OCI-LY1 (cell line): ENCODE results near the gene TREH.

ENCODE experiments used
- H2AFZ ChIP-seq: fragments of 200-600 bp; sonication (generic), shearing (Covaris generic); 2 replicates; pipeline ENCODE4 v1.6.0; 2014; ENCODE audit warnings: antibody characterized with exemption, mild to moderate bottlenecking, low read length
- H3F3A ChIP-seq: fragments of 200-600 bp; sonication (generic), shearing (Covaris generic); 2 replicates; pipeline ENCODE4 v1.6.0; 2014; ENCODE audit warnings: mild to moderate bottlenecking, antibody characterized with exemption, low read length, moderate library complexity; ENCODE audit not compliant: insufficient read depth
- H3K27ac ChIP-seq: fragments of 200-600 bp; sonication (generic); 2 replicates; pipeline ENCODE4 v1.5.1; 2014; ENCODE audit warnings: low read length, mixed run types, mild to moderate bottlenecking, low read depth; ENCODE audit not compliant: poor library complexity, severe bottlenecking
- H3K27me3 ChIP-seq: fragments of 200-600 bp; sonication (generic); 2 replicates; pipeline ENCODE4 v1.6.0; 2014; ENCODE audit warnings: antibody characterized with exemption, mild to moderate bottlenecking, low read length, moderate library complexity; ENCODE audit not compliant: insufficient read depth
- H3K36me3 ChIP-seq: fragments of 200-600 bp; sonication (generic); 2 replicates; pipeline ENCODE4 v1.6.1; 2014; ENCODE audit warnings: mild to moderate bottlenecking, antibody characterized with exemption, low read length, moderate library complexity, mixed read lengths; ENCODE audit not compliant: insufficient read depth
- H3K4me1 ChIP-seq: fragments of 200-600 bp; sonication (generic); 2 replicates; pipeline ENCODE4 v1.5.1; 2014; ENCODE audit warnings: mild to moderate bottlenecking, low read length, moderate library complexity; ENCODE audit not compliant: insufficient read depth, severe bottlenecking
- H3K4me2 ChIP-seq: fragments of 200-600 bp; sonication (generic), shearing (Covaris generic); 2 replicates; pipeline ENCODE4 v1.6.1; 2014; ENCODE audit warnings: low read length
- H3K4me3 ChIP-seq: fragments of 200-600 bp; sonication (generic); 2 replicates; pipeline ENCODE4 v1.5.1; 2014; ENCODE audit warnings: low read length, low read depth, mild to moderate bottlenecking, mixed read lengths; ENCODE audit not compliant: poor library complexity, severe bottlenecking
- H3K79me2 ChIP-seq: fragments of 200-600 bp; shearing (Covaris generic); 2 replicates; pipeline ENCODE4 v1.6.1; 2016; ENCODE audit warnings: mixed run types, low read length, mixed read lengths; ENCODE audit not compliant: insufficient read depth
- H3K9ac ChIP-seq: fragments of 200-600 bp; sonication (generic), shearing (Covaris generic); 2 replicates; pipeline ENCODE4 v1.6.1; 2014; ENCODE audit warnings: mild to moderate bottlenecking, low read length, mixed read lengths
- H3K9me2 ChIP-seq: fragments of 200-600 bp; sonication (generic), shearing (Covaris generic); 2 replicates; pipeline ENCODE4 v1.6.1; 2014; ENCODE audit warnings: low read depth, mild to moderate bottlenecking, low read length, mixed read lengths
- H3K9me3 ChIP-seq: fragments of 200-600 bp; shearing (Covaris generic); 2 replicates; pipeline ENCODE4 v1.6.1; 2014; ENCODE audit warnings: low read length, mixed read lengths
- H4K20me1 ChIP-seq: fragments of 200-600 bp; sonication (generic), shearing (Covaris generic); 2 replicates; pipeline ENCODE4 v1.6.0; 2016; ENCODE audit warnings: mild to moderate bottlenecking, low read length; ENCODE audit not compliant: insufficient read depth
- CTCF ChIP-seq: fragments of 200-600 bp; sonication (generic), shearing (Covaris generic); IDR thresholded peaks from 2 replicates; pipeline ENCODE4 v1.5.1; 2017; ENCODE audit warnings: mild to moderate bottlenecking, antibody characterized with exemption, low read length, moderate library complexity, mixed read lengths
- EZH2 ChIP-seq: fragments of 200-600 bp; sonication (generic), shearing (Covaris generic); IDR thresholded peaks from 2 replicates; pipeline ENCODE4 v1.8.0; 2017; ENCODE audit warnings: borderline replicate concordance, mixed run types, mild to moderate bottlenecking, antibody characterized with exemption, low read length, moderate library complexity, mixed read lengths

The TREH gene

GRCh38 chr11:118657709-118658428, 21.6 kb downstream of the TREH start:
- TF ChIP-seq CTCF (no peak), EZH2 (no peak)
- no peak overlapping the region for H3K4me2 ChIP-seq
- no peaks in the 10 kb centered on the region for H3K79me2 ChIP-seq
- no peaks in the 10 kb centered on the region for H3K9me3 ChIP-seq
- no peaks in the 10 kb centered on the region for H4K20me1 ChIP-seq
- no peak overlapping the region for H3K9ac ChIP-seq
- no peak overlapping the region for H3K4me3 ChIP-seq
- H3K4me1 ChIP-seq: no peaks in the 10 kb centered on the region
- no peaks in the 10 kb centered on the region for H3K27me3 ChIP-seq
- H3K9me2 ChIP-seq: no peaks in the 10 kb centered on the region
- no peak overlapping the region for H2AFZ ChIP-seq
- H3K27ac ChIP-seq: no peak overlapping the region
- H3K36me3 ChIP-seq: no peaks in the 10 kb centered on the region
- H3F3A ChIP-seq: no peaks in the 10 kb centered on the region

GRCh38 chr11:118657238-118657637, 22.2 kb downstream of the TREH start:
- Histone ChIP-seq H3K27me3 (no peaks in the 10 kb centered on the region), H4K20me1 (no peaks in the 10 kb centered on the region), H3K9me3 (no peaks in the 10 kb centered on the region), H3K4me2 (no peak overlapping the region), H3K79me2 (no peaks in the 10 kb centered on the region), H3K9ac (no peak overlapping the region), H3K9me2 (no peaks in the 10 kb centered on the region), H3K4me3 (no peak overlapping the region), H3K27ac (no peak overlapping the region), H2AFZ (no peak overlapping the region), H3K36me3 (no peaks in the 10 kb centered on the region), H3F3A (no peaks in the 10 kb centered on the region), H3K4me1 (no peaks in the 10 kb centered on the region)
- no peak for TF ChIP-seq CTCF
- no peak for TF ChIP-seq EZH2

GRCh38 chr11:118656563-118657165, 22.8 kb downstream of the TREH start:
- Histone ChIP-seq H3K4me3 (no peak overlapping the region), H3F3A (no peaks in the 10 kb centered on the region), H4K20me1 (no peaks in the 10 kb centered on the region), H3K27me3 (no peaks in the 10 kb centered on the region), H3K9ac (no peak overlapping the region), H3K27ac (no peak overlapping the region), H3K9me2 (no peaks in the 10 kb centered on the region), H3K36me3 (no peaks in the 10 kb centered on the region), H3K9me3 (no peaks in the 10 kb centered on the region), H3K79me2 (no peaks in the 10 kb centered on the region), H2AFZ (no peak overlapping the region), H3K4me2 (no peak overlapping the region), H3K4me1 (no peaks in the 10 kb centered on the region)
- TF ChIP-seq CTCF (no peak), EZH2 (no peak)
